ENCODE data around the gene CCDC198. TPM values are rescaled to one million over a fixed set of nuclear protein-coding genes. Genes with fewer than 3 reads are reported as not detected.

Gene CCDC198
- total RNA-seq, result not detected

- no peak for DNase-seq (ENCODE audit: low spot score in 2 of 2)
- TF ChIP-seq CTCF (IDR thresholded peaks at IDR 0.05) (no peak), POLR2AphosphoS5 (IDR thresholded peaks at IDR 0.05) (no peak), EP300 (IDR thresholded peaks at IDR 0.05) (no peak), POLR2A (IDR thresholded peaks at IDR 0.05) (no peak)
- Histone ChIP-seq H3K36me3 (no peaks in the 10 kb centered on the region), H3K27ac (no peak within 1 kb of the TSS), H3K9me3 (no peaks in the 10 kb centered on the region), H3K4me1 (no peaks in the 10 kb centered on the region), H3K27me3 (no peaks in the 10 kb centered on the region), H3K4me3 (no peak within 1 kb of the TSS)
- WGBS, result 48% methylated on average over 6 of the region's 6 CpGs
Measured at GRCh38 chr14:57493467-57494181, at the start of gene CCDC198. Gene CCDC198, minus strand, starts transcription at chr14:57493857. Its CDS starts 142 bp downstream, at chr14:57493715.

- no peak overlapping the region for H3K27ac ChIP-seq
- no peaks in the 10 kb centered on the region for H3K27me3 ChIP-seq
- H3K4me3 ChIP-seq, result no peak overlapping the region
- DNase-seq (ENCODE audit: low spot score in 2 of 2), result no peak
- 77% methylated on average over 1 of the region's 1 CpG for whole genome bisulfite sequencing
- no peaks in the 10 kb centered on the region for H3K9me3 ChIP-seq
- H3K4me1 ChIP-seq, result no peaks in the 10 kb centered on the region
- H3K36me3 ChIP-seq, result no peaks in the 10 kb centered on the region
- TF ChIP-seq POLR2AphosphoS5 (IDR thresholded peaks at IDR 0.05) (no peak), POLR2A (IDR thresholded peaks at IDR 0.05) (no peak), CTCF (IDR thresholded peaks at IDR 0.05) (no peak)
Measured at GRCh38 chr14:57533214-57533613, 39.6 kb upstream of the CCDC198 start.

- Histone ChIP-seq H3K27me3 (no peaks in the 10 kb centered on the region), H3K4me3 (no peak overlapping the region), H3K9me3 (no peaks in the 10 kb centered on the region), H3K36me3 (no peaks in the 10 kb centered on the region), H3K4me1 (no peaks in the 10 kb centered on the region), H3K27ac (no peak overlapping the region)
- no peak for DNase-seq (ENCODE audit: low spot score in 2 of 2)
- no peak for TF ChIP-seq EP300 (IDR thresholded peaks at IDR 0.05)
- TF ChIP-seq POLR2A (IDR thresholded peaks at IDR 0.05), result no peak
- no peak for TF ChIP-seq POLR2AphosphoS5 (IDR thresholded peaks at IDR 0.05)
- no peak for TF ChIP-seq CTCF (IDR thresholded peaks at IDR 0.05)
Measured at GRCh38 chr14:57530571-57530970, 36.9 kb upstream of the CCDC198 start.

- 55% methylated on average over 3 of the region's 3 CpGs for WGBS
- no peak for DNase-seq (ENCODE audit: low spot score in 2 of 2)
- no peak for TF ChIP-seq EP300 (IDR thresholded peaks at IDR 0.05)
- Histone ChIP-seq H3K27me3 (no peaks in the 10 kb centered on the region), H3K4me1 (no peaks in the 10 kb centered on the region), H3K36me3 (no peaks in the 10 kb centered on the region), H3K27ac (no peak overlapping the region), H3K4me3 (no peak overlapping the region), H3K9me3 (peaks cover 12% of the 10 kb centered on the region)
Measured at GRCh38 chr14:57526942-57527341, 33.3 kb upstream of the CCDC198 start.

- Histone ChIP-seq H3K4me3 (no peak overlapping the region), H3K27ac (no peak overlapping the region), H3K9me3 (peaks cover 11% of the 10 kb centered on the region), H3K27me3 (no peaks in the 10 kb centered on the region), H3K36me3 (no peaks in the 10 kb centered on the region), H3K4me1 (no peaks in the 10 kb centered on the region)
- DNase-seq (ENCODE audit: low spot score in 2 of 2), result no peak
- TF ChIP-seq POLR2A (IDR thresholded peaks at IDR 0.05) (no peak), CTCF (IDR thresholded peaks at IDR 0.05) (no peak), POLR2AphosphoS5 (IDR thresholded peaks at IDR 0.05) (no peak), EP300 (IDR thresholded peaks at IDR 0.05) (no peak)
Measured at GRCh38 chr14:57519043-57519442, 25.4 kb upstream of the CCDC198 start.

- H3K9me3 ChIP-seq, result no peaks in the 10 kb centered on the region
Measured at GRCh38 chr14:57512220-57512619, 18.6 kb upstream of the CCDC198 start.

More at GRCh38 chr14:57512220-57512619, 18.6 kb upstream of the CCDC198 start:
- Histone ChIP-seq H3K4me1 (no peaks in the 10 kb centered on the region), H3K27me3 (no peaks in the 10 kb centered on the region), H3K27ac (no peak overlapping the region), H3K36me3 (no peaks in the 10 kb centered on the region), H3K4me3 (no peak overlapping the region)
- no peak for DNase-seq (ENCODE audit: low spot score in 2 of 2)
- TF ChIP-seq EP300 (IDR thresholded peaks at IDR 0.05), result no peak
- no peak for TF ChIP-seq CTCF (IDR thresholded peaks at IDR 0.05)
- TF ChIP-seq POLR2AphosphoS5 (IDR thresholded peaks at IDR 0.05), result no peak
- TF ChIP-seq POLR2A (IDR thresholded peaks at IDR 0.05), result no peak
- WGBS, result 21% methylated on average over 3 of the region's 3 CpGs

Data from suprapubic skin (tissue), 4 donors.